Peyer's patch (tissue), 4 donors: Measurements from ENCODE around the gene RTP5.

Experiments
- POLR2A ChIP-seq, 2 donors: fragments of 450-650 bp; IDR thresholded peaks; one replicate each; pipeline ENCODE4 v1.5.1; 2017; ENCODE audit warnings: antibody characterized with exemption in 2 of 2, mild to moderate bottlenecking in 2 of 2, moderate library complexity in 2 of 2
- TF ChIP-seq, protein P1 (sequence below), 6 experiments: fragments of 450-650 bp in 4 of 6; fragments of 200-600 bp in 2 of 6; sonication (generic) in 1 of 6; IDR thresholded peaks; one replicate each; pipeline ENCODE4 v1.5.1; 2017 to 2019; ENCODE audit warnings: antibody characterized with exemption in 6 of 6, mild to moderate bottlenecking in 3 of 6, moderate library complexity in 1 of 6

DNA sequence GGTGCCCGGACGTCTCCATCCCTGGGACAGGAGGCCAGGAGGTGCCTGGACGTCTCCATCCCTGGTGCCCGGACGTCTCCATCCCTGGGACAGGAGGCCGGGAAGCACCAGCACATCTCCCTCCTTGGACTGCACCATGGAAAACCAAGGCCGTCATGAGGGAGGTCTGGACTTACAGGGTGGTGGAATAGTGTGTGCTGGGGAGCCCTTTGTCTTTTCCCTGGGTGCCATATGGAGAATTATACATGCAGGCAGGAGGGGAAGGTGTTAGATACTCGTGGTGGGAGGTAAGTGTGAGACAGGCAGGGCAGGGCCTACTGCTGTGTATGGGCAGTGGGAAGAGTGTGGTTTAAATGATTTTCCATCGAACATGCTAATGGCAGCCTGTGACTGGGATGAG, 52.9 kb downstream of the RTP5 start:
- TF ChIP-seq, protein P1, sequence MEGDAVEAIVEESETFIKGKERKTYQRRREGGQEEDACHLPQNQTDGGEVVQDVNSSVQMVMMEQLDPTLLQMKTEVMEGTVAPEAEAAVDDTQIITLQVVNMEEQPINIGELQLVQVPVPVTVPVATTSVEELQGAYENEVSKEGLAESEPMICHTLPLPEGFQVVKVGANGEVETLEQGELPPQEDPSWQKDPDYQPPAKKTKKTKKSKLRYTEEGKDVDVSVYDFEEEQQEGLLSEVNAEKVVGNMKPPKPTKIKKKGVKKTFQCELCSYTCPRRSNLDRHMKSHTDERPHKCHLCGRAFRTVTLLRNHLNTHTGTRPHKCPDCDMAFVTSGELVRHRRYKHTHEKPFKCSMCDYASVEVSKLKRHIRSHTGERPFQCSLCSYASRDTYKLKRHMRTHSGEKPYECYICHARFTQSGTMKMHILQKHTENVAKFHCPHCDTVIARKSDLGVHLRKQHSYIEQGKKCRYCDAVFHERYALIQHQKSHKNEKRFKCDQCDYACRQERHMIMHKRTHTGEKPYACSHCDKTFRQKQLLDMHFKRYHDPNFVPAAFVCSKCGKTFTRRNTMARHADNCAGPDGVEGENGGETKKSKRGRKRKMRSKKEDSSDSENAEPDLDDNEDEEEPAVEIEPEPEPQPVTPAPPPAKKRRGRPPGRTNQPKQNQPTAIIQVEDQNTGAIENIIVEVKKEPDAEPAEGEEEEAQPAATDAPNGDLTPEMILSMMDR (IDR thresholded peaks at IDR 0.05): no peak
- no peak for TF ChIP-seq POLR2A (IDR thresholded peaks at IDR 0.05)
